ENCODE results near the gene OTX2. TPM values are rescaled to one million over a fixed set of nuclear protein-coding genes. Genes with fewer than 3 reads are reported as not detected.

Gene OTX2
- total and polyA plus RNA-seq, 2 of the 13 experiments (the other 11 are each of a cell fraction or from before 2014, with no cell fraction given), result not detected

- WGBS (ENCODE audit: low lambda C conversion rate), result 27% methylated on average over 6 of the region's 6 CpGs
- no peak for DNase-seq (ENCODE audit: low spot score)
- Histone ChIP-seq H4K20me1 (ENCODE audit: insufficient read depth, low read length) (no peaks in the 10 kb centered on the region), H3K4me3 (replicated peaks in 1 of 3; ENCODE audit: insufficient read depth in 1 of 3, low read depth in 2 of 3, low read length in 3 of 3) (no peak overlapping the region), H3K4me2 (ENCODE audit: low read depth, low read length) (no peak overlapping the region), H2AFZ (ENCODE audit: low read length) (no peak overlapping the region), H3K27ac (ENCODE audit: extremely low read length, insufficient read depth, low read length) (no peak overlapping the region), H3K4me1 (ENCODE audit: insufficient read depth, low read length) (no peaks in the 10 kb centered on the region), H3K9ac (ENCODE audit: insufficient read depth, low read depth, low read length) (no peak overlapping the region), H3K27me3 (ENCODE audit: control insufficient read depth in 1 of 2, insufficient read depth in 2 of 2, low read length in 2 of 2) (no peaks in the 10 kb centered on the region), H3K79me2 (ENCODE audit: insufficient read depth, low read length) (no peaks in the 10 kb centered on the region), H3K9me3 (ENCODE audit: low read length) (no peaks in the 10 kb centered on the region), H3K36me3 (replicated peaks in 1 of 2; ENCODE audit: control insufficient read depth in 1 of 2, insufficient read depth in 2 of 2, low read length in 2 of 2) (no peaks in the 10 kb centered on the region)
- in situ Hi-C loops (cut with HindIII; ENCODE audit: extremely low pct_ligation_motif_present, low pct_unique_long_range_greater_than_20kb), result no loop called here
- intact Hi-C loops (cut with micrococcal nuclease; ENCODE audit: unreplicated experiment), result no loop called here
- ChIA-PET CTCF (ENCODE audit: low intra/inter-chr PET ratio, low total read pairs) (no interaction called here), POLR2A (no interaction called here)
- BruUV-seq (replicated peaks), result no TSS peak
- no peak for TF ChIP-seq HOXA7 (CRISPR knock-in tag; IDR thresholded peaks at IDR 0.05)
- TF ChIP-seq RAD21 (CRISPR knock-in tag; IDR thresholded peaks at IDR 0.05), result no peak
- no peak for TF ChIP-seq ZNF30 (CRISPR knock-in tag; IDR thresholded peaks at IDR 0.05)
- TF ChIP-seq ZNF180 (CRISPR knock-in tag; IDR thresholded peaks at IDR 0.05; ENCODE audit: borderline replicate concordance, low read depth), result no peak
- TF ChIP-seq KDM2A (CRISPR knock-in tag; IDR thresholded peaks at IDR 0.05; ENCODE audit: borderline replicate concordance, low read depth), result no peak
- TF ChIP-seq SKI (IDR thresholded peaks at IDR 0.05; ENCODE audit: partially characterized antibody), result no peak
- TF ChIP-seq ZNF17 (CRISPR knock-in tag; IDR thresholded peaks at IDR 0.05), result no peak
- TF ChIP-seq THAP11 (CRISPR knock-in tag; IDR thresholded peaks at IDR 0.05), result no peak
- TF ChIP-seq NR2F2 (IDR thresholded peaks at IDR 0.05; ENCODE audit: borderline replicate concordance, low read depth), result no peak
- no peak for TF ChIP-seq SP2 (CRISPR knock-in tag; IDR thresholded peaks at IDR 0.05)
- TF ChIP-seq SNAPC2 (CRISPR knock-in tag; IDR thresholded peaks at IDR 0.05), result no peak
- no peak for TF ChIP-seq ELF3 (CRISPR knock-in tag; IDR thresholded peaks at IDR 0.05)
- no peak for TF ChIP-seq SMC3 (IDR thresholded peaks at IDR 0.05; ENCODE audit: low read length)
- TF ChIP-seq ZBTB25 (CRISPR knock-in tag; IDR thresholded peaks at IDR 0.05), result no peak
- no peak for TF ChIP-seq E2F1 (CRISPR knock-in tag; IDR thresholded peaks at IDR 0.05)
- no peak for TF ChIP-seq POLR2AphosphoS2 (IDR thresholded peaks at IDR 0.05; ENCODE audit: low read depth, low read length)
- no peak for TF ChIP-seq CSRNP2 (CRISPR knock-in tag; conservative IDR thresholded peaks at IDR 0.05; ENCODE audit: low read depth)
- no peak for TF ChIP-seq ZSCAN25 (CRISPR knock-in tag; IDR thresholded peaks at IDR 0.05)
- TF ChIP-seq TEF (CRISPR knock-in tag; IDR thresholded peaks at IDR 0.05), result no peak
- no peak for ATAC-seq
- no peak for FAIRE-seq
Measured at GRCh38 chr14:56760164-56760914, 49.9 kb downstream of the OTX2 start.

All from HepG2 (cell line).